ENCODE measurements around the gene BHMT2. TPM values are rescaled to one million over a fixed set of nuclear protein-coding genes. Genes with fewer than 3 reads are reported as not detected.

BHMT2 gene
- total and polyA plus RNA-seq, 2 of the 13 experiments (the other 11 are each of a cell fraction or from before 2014, with no cell fraction given), result 13.8 to 18.8 TPM

- TF ChIP-seq RERE (CRISPR knock-in tag; IDR thresholded peaks at IDR 0.05; ENCODE audit: low read depth), result no peak
- no peak for TF ChIP-seq DRAP1 (CRISPR knock-in tag; IDR thresholded peaks at IDR 0.05)
- TF ChIP-seq TEAD2 (CRISPR knock-in tag; IDR thresholded peaks at IDR 0.05), result no peak
- TF ChIP-seq ZFX (CRISPR knock-in tag; IDR thresholded peaks at IDR 0.05; ENCODE audit: low read depth), result peak; percentile 29; the same call in 1 of the 2 replicates
- TF ChIP-seq FOXP1 (IDR thresholded peaks at IDR 0.05), result no peak
- TF ChIP-seq FOXP1 (CRISPR knock-in tag; IDR thresholded peaks at IDR 0.05), result peak; percentile 51; the same call in 1 of the 2 replicates
- no peak for TF ChIP-seq SIX4 (CRISPR knock-in tag; IDR thresholded peaks at IDR 0.05)
- no peak for TF ChIP-seq YEATS4 (CRISPR knock-in tag; IDR thresholded peaks at IDR 0.05; ENCODE audit: borderline replicate concordance)
- TF ChIP-seq ZNF614 (CRISPR knock-in tag; IDR thresholded peaks at IDR 0.05; ENCODE audit: borderline replicate concordance), result no peak
- TF ChIP-seq ETV5 (CRISPR knock-in tag; IDR thresholded peaks at IDR 0.05; ENCODE audit: borderline replicate concordance), result peak; percentile 85; the same call in 1 of the 2 replicates
- no peak for TF ChIP-seq ZNF746 (CRISPR knock-in tag; IDR thresholded peaks at IDR 0.05)
- TF ChIP-seq HNF1B (CRISPR knock-in tag; IDR thresholded peaks at IDR 0.05), result peak; percentile 75
- no peak for TF ChIP-seq ZNF274 (CRISPR knock-in tag; IDR thresholded peaks at IDR 0.05)
- TF ChIP-seq KDM4B (CRISPR knock-in tag; IDR thresholded peaks at IDR 0.05), result no peak
- TF ChIP-seq SMARCE1 (IDR thresholded peaks at IDR 0.05; ENCODE audit: borderline replicate concordance), result no peak
- TF ChIP-seq KLF15 (CRISPR knock-in tag; IDR thresholded peaks at IDR 0.05; ENCODE audit: borderline replicate concordance), result no peak
- TF ChIP-seq NFAT5 (CRISPR knock-in tag; IDR thresholded peaks at IDR 0.05), result no peak
- no peak for TF ChIP-seq MYPOP (CRISPR knock-in tag; IDR thresholded peaks at IDR 0.05)
These were observed 39.2 kb downstream of the BHMT2 start (continued) for GRCh38 chr5:79108792-79109191.
